ENCODE results near the gene SERAC1. TPM values are rescaled to one million over a fixed set of nuclear protein-coding genes. Genes with fewer than 3 reads are reported as not detected.

The SERAC1 gene
- total and polyA plus RNA-seq, 2 donors (not counting 1 experiment from before 2014, with no cell fraction given): 1.9 to 5.8 TPM

GRCh38 chr6:158086504-158087223 lies 81.4 kb downstream of the SERAC1 start:
- Mint-ChIP-seq H3K4me1 (peaks cover 4% of the 10 kb centered on the region), H3K4me3 (no peak overlapping the region), H3K27me3 (no peaks in the 10 kb centered on the region), H3K27ac (no peak overlapping the region), H3K9me3 (ENCODE audit: insufficient read depth) (no peaks in the 10 kb centered on the region)
- Histone ChIP-seq H3K4me2 (replicated peaks; ENCODE audit: low read depth, low read length, poor library complexity, severe bottlenecking) (no peak overlapping the region), H3K79me2 (ENCODE audit: control insufficient read depth, insufficient read depth, low read length) (no peaks in the 10 kb centered on the region), H3K4me3 (ENCODE audit: control extremely low read depth in 1 of 5, extremely low read depth in 1 of 5, insufficient read depth in 1 of 5, low read depth in 2 of 5, low read length in 4 of 5) (no peak overlapping the region), H3K27ac (ENCODE audit: low read length in 2 of 2) (no peak overlapping the region), H2AFZ (ENCODE audit: insufficient read depth, low read depth, low read length, poor library complexity, severe bottlenecking) (no peak overlapping the region), H3K9me3 (ENCODE audit: control extremely low read depth in 1 of 3, control insufficient read depth in 2 of 3, insufficient read depth in 1 of 3, low read length in 2 of 3) (no peaks in the 10 kb centered on the region), H3K9ac (ENCODE audit: low read length) (no peak overlapping the region), H3K4me1 (ENCODE audit: control insufficient read depth in 2 of 2, insufficient read depth in 2 of 2, low read length in 2 of 2) (no peaks in the 10 kb centered on the region), H3K27me3 (replicated peaks in 1 of 4; ENCODE audit: control extremely low read depth in 1 of 4, control insufficient read depth in 3 of 4, insufficient read depth in 4 of 4, low read length in 3 of 4) (no peaks in the 10 kb centered on the region), H3K36me3 (replicated peaks in 1 of 2; ENCODE audit: control extremely low read depth in 1 of 2, control insufficient read depth in 1 of 2, extremely low read depth in 1 of 2, insufficient read depth in 2 of 2, low read length in 1 of 2) (peaks cover 0 to 37% of the 10 kb centered on the region in 2 experiments), H4K20me1 (ENCODE audit: control insufficient read depth, insufficient read depth, low read length, poor library complexity, severe bottlenecking) (no peaks in the 10 kb centered on the region)
- ChIA-PET POLR2A (no interaction called here), CTCF (interaction anchor here (0.9 to 1.7 kb wide), 2 partner anchors 14 to 42 kb away, joined by 3 to 5 read pairs; no protein-coding TSS in a partner anchor)
- no peak for ATAC-seq (ENCODE audit: low read depth)
- TF ChIP-seq EZH2 (IDR thresholded peaks at IDR 0.05; ENCODE audit: borderline replicate concordance, insufficient read depth, low read depth, low read length, poor library complexity, severe bottlenecking): no peak
- TF ChIP-seq CTCF (IDR thresholded peaks at IDR 0.05): no peak
- 80% methylated on average over 32 of the region's 32 CpGs for WGBS (ENCODE audit: insufficient coverage)
- DNase-seq: no peak
- intact Hi-C loops (cut with micrococcal nuclease): no loop called here

- peaks cover 4% of the 10 kb centered on the region for H3K4me1 Mint-ChIP-seq
- ATAC-seq (ENCODE audit: low read depth) (no peak), DNase-seq (no peak)
- WGBS (ENCODE audit: insufficient coverage): 89% methylated on average over 1 of the region's 2 CpGs
- no peak for TF ChIP-seq CTCF (IDR thresholded peaks at IDR 0.05)
- no peak for TF ChIP-seq EZH2 (IDR thresholded peaks at IDR 0.05; ENCODE audit: borderline replicate concordance, insufficient read depth, low read depth, low read length, poor library complexity, severe bottlenecking)
- ChIA-PET CTCF (interaction anchor here (1.7 kb wide), 1 partner anchor 14 kb away, joined by 5 read pairs; no protein-coding TSS in a partner anchor), POLR2A (no interaction called here)
- H3K4me2 ChIP-seq (replicated peaks; ENCODE audit: low read depth, low read length, poor library complexity, severe bottlenecking): no peak overlapping the region
- no peak overlapping the region for H3K27ac ChIP-seq (ENCODE audit: low read length in 2 of 2)
- no peak overlapping the region for H3K4me3 ChIP-seq (ENCODE audit: control extremely low read depth in 1 of 5, extremely low read depth in 1 of 5, insufficient read depth in 1 of 5, low read depth in 2 of 5, low read length in 4 of 5)
- H3K36me3 ChIP-seq (replicated peaks in 1 of 2; ENCODE audit: control extremely low read depth in 1 of 2, control insufficient read depth in 1 of 2, extremely low read depth in 1 of 2, insufficient read depth in 2 of 2, low read length in 1 of 2): peaks cover 0 to 40% of the 10 kb centered on the region in 2 experiments
- H3K79me2 ChIP-seq (ENCODE audit: control insufficient read depth, insufficient read depth, low read length): no peaks in the 10 kb centered on the region
- no peak overlapping the region for H3K27ac Mint-ChIP-seq
- no peaks in the 10 kb centered on the region for H3K27me3 Mint-ChIP-seq
- no peak overlapping the region for H3K9ac ChIP-seq (ENCODE audit: low read length)
- no peaks in the 10 kb centered on the region for H3K9me3 Mint-ChIP-seq (ENCODE audit: insufficient read depth)
- no peaks in the 10 kb centered on the region for H3K4me1 ChIP-seq (ENCODE audit: control insufficient read depth in 2 of 2, insufficient read depth in 2 of 2, low read length in 2 of 2)
- H4K20me1 ChIP-seq (ENCODE audit: control insufficient read depth, insufficient read depth, low read length, poor library complexity, severe bottlenecking): no peaks in the 10 kb centered on the region
- H3K9me3 ChIP-seq (ENCODE audit: control extremely low read depth in 1 of 3, control insufficient read depth in 2 of 3, insufficient read depth in 1 of 3, low read length in 2 of 3): no peaks in the 10 kb centered on the region
- H3K4me3 Mint-ChIP-seq: no peak overlapping the region
- H2AFZ ChIP-seq (ENCODE audit: insufficient read depth, low read depth, low read length, poor library complexity, severe bottlenecking): no peak overlapping the region
- no peaks in the 10 kb centered on the region for H3K27me3 ChIP-seq (replicated peaks in 1 of 4; ENCODE audit: control extremely low read depth in 1 of 4, control insufficient read depth in 3 of 4, insufficient read depth in 4 of 4, low read length in 3 of 4)
- intact Hi-C loops (cut with micrococcal nuclease): no loop called here
Observed at GRCh38 chr6:158086054-158086503, 82.0 kb downstream of the SERAC1 start.

All from B cell (primary cell).